HepG2 (cell line): ENCODE data around the gene CTDSP2. TPM values are rescaled to one million over a fixed set of nuclear protein-coding genes. Genes with fewer than 3 reads are reported as not detected.
A peak's percentile ranks its signal among the peaks of the same experiment; 100 is the strongest.

Experiments
- ATAC-seq: fragments of 200-7000 bp; cut with Tn5 transposase; 3 replicates; pipeline ENCODE4 v1.9.1; 2020; ENCODE audit warnings: mild to moderate bottlenecking, moderate library complexity
- BruUV-seq: library from RNA; stranded (reverse); fragments of 400-500 nt; replicated peaks from 2 replicates; lab custom pipeline; 2021; lab: Mats Ljungman, UMichigan
- CTCF ChIA-PET: fragments of 300-600 bp; formaldehyde crosslinking; extraction: SDS; loops from one replicate; lab custom pipeline; 2021; ENCODE audit warnings: low total read pairs, inconsistent platforms, low intra/inter-chr PET ratio; lab: Yijun Ruan, JAX
- POLR2A ChIA-PET: fragments of 350-600 bp; sonication (Branson Sonifier 250); formaldehyde crosslinking; loops from one replicate; lab custom pipeline; 2020; ENCODE audit warnings: antibody characterized with exemption, inconsistent platforms; lab: Yijun Ruan, JAX
- DNase-seq: peaks from one replicate; pipeline ENCODE4 v3.0.0-alpha.2; 2015; ENCODE audit warnings: low spot score
- FAIRE-seq: peaks from 3 replicates; lab custom pipeline; 2011; peaks lifted over from hg19 to GRCh38; lab: Jason Lieb, UNC
- H2AFZ ChIP-seq: one replicate; pipeline ENCODE4 v1.6.1; 2011; ENCODE audit warnings: low read length, inconsistent platforms
- H3K27ac ChIP-seq: fragments of 300-600 bp; 3 replicates; pipeline ENCODE4 v1.8.0; 2011; ENCODE audit warnings: mixed run types, mild to moderate bottlenecking, mixed read lengths, low read length, inconsistent platforms; ENCODE audit not compliant: insufficient read depth; ENCODE audit errors: extremely low read length
- H3K27me3 ChIP-seq, 2 experiments: fragments of 200-600 bp in 1 of 2; 2 replicates in 1 of 2; 3 replicates in 1 of 2; pipeline versions ENCODE4 v1.6.0 to v1.8.0; 2011; ENCODE audit warnings: low read length in 2 of 2, mild to moderate bottlenecking in 2 of 2, moderate library complexity in 2 of 2, inconsistent platforms in 1 of 2; ENCODE audit not compliant: insufficient read depth in 2 of 2, control insufficient read depth in 1 of 2
- H3K36me3 ChIP-seq, 2 experiments: fragments of 200-600 bp in 1 of 2; replicated peaks in 1 of 2; 2 replicates in 1 of 2; 3 replicates in 1 of 2; pipeline versions ENCODE4 v1.5.1 to v1.8.0; 2011; ENCODE audit warnings: low read length in 2 of 2, inconsistent platforms in 1 of 2; ENCODE audit not compliant: insufficient read depth in 2 of 2, control insufficient read depth in 1 of 2
- H3K4me1 ChIP-seq: 2 replicates; pipeline ENCODE4 v1.5.1; 2012; ENCODE audit warnings: low read length, inconsistent platforms; ENCODE audit not compliant: insufficient read depth
- H3K4me2 ChIP-seq: 2 replicates; pipeline ENCODE4 v1.6.0; 2011; ENCODE audit warnings: low read depth, low read length, inconsistent platforms
- H3K4me3 ChIP-seq, 3 experiments: fragments of 200-600 bp in 1 of 3; sonication (generic), shearing (Covaris generic) in 1 of 3; replicated peaks in 1 of 3; 2 replicates each; pipeline ENCODE4 v1.5.1; 2011 to 2016; ENCODE audit warnings: low read length in 3 of 3, inconsistent platforms in 2 of 3, low read depth in 2 of 3, mild to moderate bottlenecking in 2 of 3, control low read depth in 1 of 3, mixed read lengths in 1 of 3; ENCODE audit not compliant: insufficient read depth in 1 of 3
- H3K79me2 ChIP-seq: one replicate; pipeline ENCODE4 v1.6.1; 2011; ENCODE audit warnings: low read length, inconsistent platforms; ENCODE audit not compliant: insufficient read depth
- H3K9ac ChIP-seq: 2 replicates; pipeline ENCODE4 v1.6.0; 2011; ENCODE audit warnings: mild to moderate bottlenecking, low read depth, low read length, inconsistent platforms; ENCODE audit not compliant: insufficient read depth
- H3K9me3 ChIP-seq: 2 replicates; pipeline ENCODE4 v1.5.1; 2012; ENCODE audit warnings: mild to moderate bottlenecking, low read length
- H4K20me1 ChIP-seq: 2 replicates; pipeline ENCODE4 v1.6.0; 2011; ENCODE audit warnings: inconsistent platforms, mild to moderate bottlenecking, low read length, moderate library complexity; ENCODE audit not compliant: insufficient read depth
- ELF3 ChIP-seq: IDR thresholded peaks from 2 replicates; pipeline ENCODE4 v1.6.1; 2016; ENCODE audit warnings: missing genetic modification reagents, missing compliant biosample characterization
- GLI4 ChIP-seq: sonication (generic); formaldehyde crosslinking; IDR thresholded peaks from 2 replicates; pipeline ENCODE4 v1.5.1; 2020; ENCODE audit warnings: missing genetic modification reagents, mild to moderate bottlenecking, moderate library complexity, borderline replicate concordance
- ZNF44 ChIP-seq: sonication (generic); formaldehyde crosslinking; IDR thresholded peaks from 2 replicates; pipeline ENCODE4 v1.5.1; 2020; ENCODE audit warnings: mild to moderate bottlenecking, missing genetic modification reagents
- WGBS: methylation state at CpG from one replicate; pipeline ENCODE4 v1.1.6; 2017; ENCODE audit warnings: low lambda C conversion rate; 5-methylcytosine and 5-hydroxymethylcytosine counted together
- in situ Hi-C: cut with HindIII; loops from 2 replicates; pipeline ENCODE4 v1.10.0; 2017; ENCODE audit warnings: low pct_unique_long_range_greater_than_20kb; ENCODE audit not compliant: extremely low pct_ligation_motif_present
- intact Hi-C: fragments of 100-400 bp; cut with micrococcal nuclease; formaldehyde crosslinking; loops from one replicate; pipeline ENCODE4 v1.10.0; 2022; ENCODE audit not compliant: unreplicated experiment
- polyA plus RNA-seq, 8 experiments: library from polyadenylated mRNA; depleted of rRNA in 3 of 8; stranded (reverse) in 7 of 8; unstranded in 1 of 8; fragments of >200 nt; fragmentation: Illumina TruSeq in 4 of 8; extraction: Trizol in 4 of 8; gene quantifications; 2 replicates each; pipeline versions ENCODE4 v1.2.1 to v1.2.3, GENCODE V29; 2011 to 2016; ENCODE audit warnings: low read depth in 4 of 8, missing spikeins in 1 of 8, mixed read lengths in 1 of 8; ENCODE audit not compliant: insufficient read depth in 1 of 8
- total RNA-seq, 5 experiments: library from RNA; depleted of rRNA; stranded (reverse); fragments of >200 nt; fragmentation: Illumina TruSeq; extraction: Trizol; gene quantifications; 2 replicates each; pipeline ENCODE4 v1.2.3, GENCODE V29; 2016; ENCODE audit warnings: low read depth in 1 of 5
- TF ChIP-seq, protein P1 (sequence below): sonication (generic); formaldehyde crosslinking; conservative IDR thresholded peaks from 2 replicates; pipeline ENCODE4 v1.8.0; 2022; ENCODE audit warnings: mild to moderate bottlenecking, moderate library complexity, missing genetic modification reagents
- TF ChIP-seq, protein P2 (sequence below): sonication (generic); formaldehyde crosslinking; IDR thresholded peaks from 2 replicates; pipeline ENCODE4 v1.4.0; 2020; ENCODE audit warnings: missing genetic modification reagents, borderline replicate concordance

Gene CTDSP2
- total and polyA plus RNA-seq, 2 of the 13 experiments (the other 11 are each of a cell fraction or from before 2014, with no cell fraction given): 38.1 to 82.5 TPM

DNA sequence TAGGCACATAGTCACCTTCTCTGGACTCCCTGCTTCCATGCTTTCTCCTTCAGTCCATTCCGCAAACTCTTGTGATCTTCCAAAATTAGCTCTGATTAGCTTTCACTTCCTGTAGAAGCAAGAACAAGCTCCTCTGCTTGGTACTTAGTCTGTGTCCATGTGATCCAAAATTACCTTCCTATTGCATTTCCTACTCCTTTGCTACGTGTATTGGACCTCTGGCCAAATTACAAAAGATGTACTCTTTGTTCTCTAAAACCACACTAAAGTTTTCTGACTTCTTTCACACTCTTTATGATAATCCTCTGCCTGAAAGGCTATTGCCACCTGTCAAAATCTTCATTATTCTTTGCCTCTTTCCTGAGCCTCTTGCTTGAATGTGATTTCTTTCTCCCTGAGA is 64.7 kb downstream of the CTDSP2 start:
- Histone ChIP-seq H3K4me3 (no peak overlapping the region), H3K79me2 (peaks cover 16% of the 10 kb centered on the region), H3K27ac (no peak overlapping the region), H2AFZ (no peak overlapping the region), H4K20me1 (no peaks in the 10 kb centered on the region), H3K36me3 (peaks cover 6 to 24% of the 10 kb centered on the region in 2 experiments), H3K4me1 (peaks cover 17% of the 10 kb centered on the region), H3K9ac (no peak overlapping the region), H3K9me3 (no peaks in the 10 kb centered on the region), H3K27me3 (no peaks in the 10 kb centered on the region; a peak in 1 of 5 replicates), H3K4me2 (no peak overlapping the region)
- TF ChIP-seq ELF3 (CRISPR knock-in tag) (no peak), GLI4 (CRISPR knock-in tag) (no peak), ZNF44 (CRISPR knock-in tag) (0 out of 2 replicates have a peak, but pooled peaks have one; percentile 4)
- TF ChIP-seq, protein P1, sequence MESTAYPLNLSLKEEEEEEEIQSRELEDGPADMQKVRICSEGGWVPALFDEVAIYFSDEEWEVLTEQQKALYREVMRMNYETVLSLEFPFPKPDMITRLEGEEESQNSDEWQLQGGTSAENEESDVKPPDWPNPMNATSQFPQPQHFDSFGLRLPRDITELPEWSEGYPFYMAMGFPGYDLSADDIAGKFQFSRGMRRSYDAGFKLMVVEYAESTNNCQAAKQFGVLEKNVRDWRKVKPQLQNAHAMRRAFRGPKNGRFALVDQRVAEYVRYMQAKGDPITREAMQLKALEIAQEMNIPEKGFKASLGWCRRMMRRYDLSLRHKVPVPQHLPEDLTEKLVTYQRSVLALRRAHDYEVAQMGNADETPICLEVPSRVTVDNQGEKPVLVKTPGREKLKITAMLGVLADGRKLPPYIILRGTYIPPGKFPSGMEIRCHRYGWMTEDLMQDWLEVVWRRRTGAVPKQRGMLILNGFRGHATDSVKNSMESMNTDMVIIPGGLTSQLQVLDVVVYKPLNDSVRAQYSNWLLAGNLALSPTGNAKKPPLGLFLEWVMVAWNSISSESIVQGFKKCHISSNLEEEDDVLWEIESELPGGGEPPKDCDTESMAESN: no peak
- TF ChIP-seq, protein P2, sequence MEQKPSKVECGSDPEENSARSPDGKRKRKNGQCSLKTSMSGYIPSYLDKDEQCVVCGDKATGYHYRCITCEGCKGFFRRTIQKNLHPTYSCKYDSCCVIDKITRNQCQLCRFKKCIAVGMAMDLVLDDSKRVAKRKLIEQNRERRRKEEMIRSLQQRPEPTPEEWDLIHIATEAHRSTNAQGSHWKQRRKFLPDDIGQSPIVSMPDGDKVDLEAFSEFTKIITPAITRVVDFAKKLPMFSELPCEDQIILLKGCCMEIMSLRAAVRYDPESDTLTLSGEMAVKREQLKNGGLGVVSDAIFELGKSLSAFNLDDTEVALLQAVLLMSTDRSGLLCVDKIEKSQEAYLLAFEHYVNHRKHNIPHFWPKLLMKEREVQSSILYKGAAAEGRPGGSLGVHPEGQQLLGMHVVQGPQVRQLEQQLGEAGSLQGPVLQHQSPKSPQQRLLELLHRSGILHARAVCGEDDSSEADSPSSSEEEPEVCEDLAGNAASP (CRISPR knock-in tag): no peak
- intact Hi-C loops: loop anchor here (1.0 kb wide), 2 partner anchors 10 to 124 kb away; partner anchors contain the start of genes EEF1AKMT3 and METTL1
- ChIA-PET CTCF (interaction anchor here (1.8 kb wide), 1 partner anchor 123 kb away, joined by 13 read pairs; no protein-coding TSS in a partner anchor), POLR2A (interaction anchor here (0.9 kb wide), 1 partner anchor 10 kb away, joined by 3 read pairs; the partner anchor contains the start of genes EEF1AKMT3 and METTL1)
- DNase-seq: no peak
- FAIRE-seq: no peak
- in situ Hi-C loops: no loop called here
- BruUV-seq: no TSS peak
- 89% methylated on average over 2 of the region's 2 CpGs for WGBS
- ATAC-seq: no peak
